ENCODE results near the gene INTS14.

GRCh38 chr15:65653341-65653740 is 42.4 kb upstream of the INTS14 start:
- no peak for TF ChIP-seq CTCF (IDR thresholded peaks at IDR 0.05 in 4 of 5, conservative IDR thresholded peaks at IDR 0.05 in 1 of 5)
- TF ChIP-seq POLR2A (IDR thresholded peaks at IDR 0.05), result no peak

Data from gastrocnemius medialis (tissue), 4 donors.